GM12878 (cell line): Measurements from ENCODE around the gene PLAC8L1.

Source experiments
- CTCF ChIP-seq, 3 experiments: IDR thresholded peaks in 2 of 3; conservative IDR thresholded peaks in 1 of 3; 2 replicates each; pipeline ENCODE4 v1.5.1; 2011; ENCODE audit warnings: low read depth in 3 of 3, low read length in 3 of 3, mild to moderate bottlenecking in 3 of 3, control low read depth in 2 of 3, moderate library complexity in 2 of 3, inconsistent platforms in 1 of 3, mixed read lengths in 1 of 3; ENCODE audit not compliant: control insufficient read depth in 2 of 3, insufficient read depth in 1 of 3; ENCODE audit errors: extremely low read depth in 1 of 3
- JUNB ChIP-seq: IDR thresholded peaks from 2 replicates; pipeline ENCODE4 v1.6.1; 2016; ENCODE audit warnings: antibody characterized with exemption, mild to moderate bottlenecking
- MTA3 ChIP-seq: IDR thresholded peaks from 2 replicates; pipeline ENCODE4 v1.6.1; 2012; ENCODE audit warnings: low read length, inconsistent platforms, borderline replicate concordance
- POLR2AphosphoS5 ChIP-seq: IDR thresholded peaks from 2 replicates; pipeline ENCODE4 v1.6.1; 2011; ENCODE audit warnings: mild to moderate bottlenecking, low read length, inconsistent platforms
- TCF12 ChIP-seq: IDR thresholded peaks from 2 replicates; pipeline ENCODE4 v1.6.1; 2011; ENCODE audit warnings: low read depth, mild to moderate bottlenecking, low read length
- ZZZ3 ChIP-seq: IDR thresholded peaks from 2 replicates; pipeline ENCODE4 v1.6.1; 2011; ENCODE audit warnings: low read depth; ENCODE audit not compliant: control insufficient read depth, insufficient read length

GRCh38 chr5:146105477-146105876, at the start of gene PLAC8L1:
- no peak for TF ChIP-seq CTCF (IDR thresholded peaks at IDR 0.05 in 2 of 3, conservative IDR thresholded peaks at IDR 0.05 in 1 of 3; ENCODE audit: control insufficient read depth in 2 of 3, extremely low read depth in 1 of 3, insufficient read depth in 1 of 3, low read depth in 3 of 3, low read length in 3 of 3)
- no peak for TF ChIP-seq JUNB
- no peak for TF ChIP-seq MTA3
- no peak for TF ChIP-seq POLR2AphosphoS5
- TF ChIP-seq TCF12, result no peak
- no peak for TF ChIP-seq ZZZ3
